Thyroid gland (tissue), 4 donors: ENCODE measurements around the gene TGOLN2.

Source experiments
- POLR2A ChIP-seq, 2 donors: fragments of 450-650 bp; IDR thresholded peaks; one replicate each; pipeline ENCODE4 v1.6.1; 2017; ENCODE audit warnings: antibody characterized with exemption in 2 of 2, mild to moderate bottlenecking in 2 of 2, moderate library complexity in 1 of 2
- TF ChIP-seq, protein P1 (sequence below), 6 experiments: fragments of 200-600 bp in 3 of 6; fragments of 450-650 bp in 3 of 6; sonication (generic) in 3 of 6; IDR thresholded peaks; one replicate each; pipeline ENCODE4 v1.5.1; 2016 to 2019; ENCODE audit warnings: antibody characterized with exemption in 6 of 6, mild to moderate bottlenecking in 2 of 6, inconsistent platforms in 1 of 6, moderate library complexity in 1 of 6

DNA sequence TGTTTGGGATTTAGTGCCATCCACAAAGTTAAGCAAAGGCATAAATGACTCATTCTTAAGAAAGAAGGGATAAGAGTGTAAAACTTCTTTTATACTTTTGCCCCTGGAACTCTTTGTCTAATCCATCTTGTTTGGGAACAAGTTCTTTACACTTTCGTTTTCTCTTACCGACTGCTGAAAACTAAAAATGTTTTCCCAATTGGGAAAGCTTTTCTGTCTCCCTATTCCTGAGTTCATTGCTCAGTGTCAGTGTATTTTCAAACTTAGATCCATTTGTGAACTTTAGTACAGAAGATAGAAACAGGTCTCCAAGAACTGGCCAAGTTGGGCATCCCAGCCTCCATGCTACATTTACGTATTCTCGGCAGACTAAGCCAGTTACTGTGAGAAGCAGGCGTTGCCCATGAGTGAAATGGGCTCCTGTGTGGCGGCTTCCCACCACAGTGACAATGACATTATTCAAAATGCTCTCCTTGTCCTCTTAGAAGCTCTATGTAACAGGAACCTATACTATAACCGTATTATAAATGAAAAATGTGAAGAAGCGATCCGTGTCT, 51.7 kb downstream of the TGOLN2 start:
- TF ChIP-seq, protein P1, sequence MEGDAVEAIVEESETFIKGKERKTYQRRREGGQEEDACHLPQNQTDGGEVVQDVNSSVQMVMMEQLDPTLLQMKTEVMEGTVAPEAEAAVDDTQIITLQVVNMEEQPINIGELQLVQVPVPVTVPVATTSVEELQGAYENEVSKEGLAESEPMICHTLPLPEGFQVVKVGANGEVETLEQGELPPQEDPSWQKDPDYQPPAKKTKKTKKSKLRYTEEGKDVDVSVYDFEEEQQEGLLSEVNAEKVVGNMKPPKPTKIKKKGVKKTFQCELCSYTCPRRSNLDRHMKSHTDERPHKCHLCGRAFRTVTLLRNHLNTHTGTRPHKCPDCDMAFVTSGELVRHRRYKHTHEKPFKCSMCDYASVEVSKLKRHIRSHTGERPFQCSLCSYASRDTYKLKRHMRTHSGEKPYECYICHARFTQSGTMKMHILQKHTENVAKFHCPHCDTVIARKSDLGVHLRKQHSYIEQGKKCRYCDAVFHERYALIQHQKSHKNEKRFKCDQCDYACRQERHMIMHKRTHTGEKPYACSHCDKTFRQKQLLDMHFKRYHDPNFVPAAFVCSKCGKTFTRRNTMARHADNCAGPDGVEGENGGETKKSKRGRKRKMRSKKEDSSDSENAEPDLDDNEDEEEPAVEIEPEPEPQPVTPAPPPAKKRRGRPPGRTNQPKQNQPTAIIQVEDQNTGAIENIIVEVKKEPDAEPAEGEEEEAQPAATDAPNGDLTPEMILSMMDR (IDR thresholded peaks at IDR 0.05) = no peak
- TF ChIP-seq POLR2A (IDR thresholded peaks at IDR 0.05) = no peak
